G401 (cell line): Measurements from ENCODE around the gene GDF7. TPM values are rescaled to one million over a fixed set of nuclear protein-coding genes. Genes with fewer than 3 reads are reported as not detected.

ENCODE experiments used
- DNase-seq: peaks from one replicate; pipeline ENCODE4 v3.0.0-alpha.2; 2015; ENCODE audit warnings: low spot score
- in situ Hi-C: cut with HindIII; loops from 2 replicates; pipeline ENCODE4 v1.10.0; 2016; ENCODE audit warnings: low sequenced_read_pairs, mixed read lengths
- total RNA-seq: library from RNA; depleted of rRNA; stranded (reverse); fragments of >200 nt; shearing (Covaris generic); gene quantifications from 2 replicates; pipeline ENCODE4 v1.2.3, GENCODE V29; 2014

GDF7 gene
- total RNA-seq, 1 experiment from 2014 or later: 0.37 TPM

DNA sequence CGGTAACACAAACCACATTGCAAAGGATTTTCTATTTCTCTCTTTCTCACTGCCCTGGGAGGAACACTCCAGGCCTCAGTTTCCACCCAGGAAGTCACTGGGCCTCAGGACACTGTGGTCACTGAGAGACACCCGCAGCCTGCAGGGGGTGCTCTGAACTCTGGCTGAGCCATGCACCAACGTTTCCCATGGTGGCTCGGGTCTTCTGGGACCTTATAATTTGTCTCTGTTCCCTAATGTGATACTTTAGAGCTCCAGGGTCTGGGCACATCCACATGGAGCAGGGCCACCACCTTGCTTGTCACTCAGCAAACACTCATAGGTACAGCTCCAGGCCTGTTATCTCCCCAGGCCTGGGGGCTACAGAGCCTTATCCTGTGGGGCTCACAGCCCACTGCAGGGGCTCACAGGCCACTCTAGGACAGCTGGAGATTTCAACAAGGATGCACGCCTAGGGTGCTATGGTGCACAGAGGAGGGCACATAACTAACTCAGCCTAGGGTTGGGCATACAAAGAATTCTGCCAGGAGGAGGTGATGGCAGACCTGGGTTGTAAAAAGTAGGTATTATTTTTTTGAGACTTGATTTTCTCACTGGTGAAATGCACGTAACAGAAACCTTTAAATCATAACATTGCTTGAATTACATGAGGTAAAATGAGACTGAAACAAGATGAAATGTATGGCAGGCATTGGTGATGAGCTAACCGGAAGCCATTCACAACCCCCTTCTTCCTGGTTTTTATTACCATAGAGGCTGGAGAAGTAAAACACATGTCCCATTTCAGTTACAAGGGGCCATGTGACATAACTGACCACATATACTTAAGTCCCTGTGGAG lies 13.0 kb upstream of the GDF7 start:
- in situ Hi-C loops: no loop called here
- DNase-seq: no peak

DNA sequence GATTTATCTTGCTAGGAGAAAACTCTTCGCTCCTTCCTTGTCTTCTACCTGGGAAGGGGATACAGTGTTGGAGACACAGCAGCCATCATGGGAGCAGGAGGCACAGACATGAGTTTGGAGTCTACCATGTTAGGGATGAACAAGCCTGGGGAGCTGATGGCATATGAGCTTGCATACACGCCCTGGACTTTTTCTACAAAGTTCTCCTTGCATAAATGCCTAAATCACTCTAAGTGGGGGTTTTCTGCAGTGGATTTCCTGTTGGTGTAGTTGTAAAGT lies 12.5 kb upstream of the GDF7 start:
- in situ Hi-C loops: no loop called here
- DNase-seq: no peak

DNA sequence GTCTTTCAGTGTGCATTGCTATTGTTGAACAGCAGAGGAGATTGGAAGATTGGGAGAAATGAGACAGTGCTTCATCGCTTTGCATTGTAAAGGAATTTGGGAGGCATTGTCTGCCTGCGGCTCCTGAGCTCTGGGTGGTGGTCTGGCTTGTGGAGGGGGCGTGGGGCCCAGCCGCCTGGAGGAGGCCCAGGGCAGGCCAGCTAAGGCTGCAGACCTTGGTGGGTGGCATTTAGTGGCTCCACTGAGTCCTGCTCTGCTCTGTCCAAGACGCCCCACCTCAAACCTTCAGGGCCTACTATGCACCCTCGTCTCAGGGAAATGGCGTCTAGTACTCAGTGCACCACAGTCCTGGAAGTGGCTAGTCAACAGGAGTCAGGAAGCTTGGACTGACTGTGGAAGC lies 10.4 kb upstream of the GDF7 start:
- in situ Hi-C loops: no loop called here
- DNase-seq: no peak

DNA sequence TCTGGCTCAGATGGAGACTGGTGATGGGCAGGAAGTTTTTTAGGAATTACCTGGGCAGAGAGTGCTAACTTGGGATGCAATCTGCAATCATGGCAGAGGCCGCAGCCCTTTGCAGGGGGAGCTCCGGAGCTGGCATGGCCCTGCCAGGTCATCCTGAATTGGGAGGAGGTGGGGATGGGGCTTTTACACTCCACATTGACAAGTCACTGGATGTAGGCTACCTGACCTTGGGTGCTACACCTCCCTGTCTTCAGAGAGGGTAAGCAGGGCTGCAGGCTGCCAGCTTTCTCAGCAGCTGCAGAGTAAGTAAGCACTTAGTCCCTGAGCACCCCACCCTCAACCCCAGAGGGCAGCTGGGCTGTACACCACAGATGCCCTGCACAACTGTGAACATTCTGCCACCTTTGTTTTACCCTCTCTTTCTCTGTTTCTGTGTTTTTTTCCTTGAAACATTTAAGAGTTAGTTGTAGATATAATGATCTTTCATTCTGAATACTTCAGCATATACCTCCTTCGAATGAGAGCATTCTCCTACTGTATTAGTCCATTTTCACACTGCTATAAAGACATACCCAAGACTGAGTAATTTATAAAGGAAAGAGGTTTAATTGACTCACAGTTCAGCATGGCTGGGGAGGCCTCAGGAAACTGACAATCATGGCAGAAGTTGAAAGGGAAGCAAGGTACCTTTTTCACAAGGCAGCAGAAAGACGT lies 9.3 kb upstream of the GDF7 start:
- in situ Hi-C loops: no loop called here

DNA sequence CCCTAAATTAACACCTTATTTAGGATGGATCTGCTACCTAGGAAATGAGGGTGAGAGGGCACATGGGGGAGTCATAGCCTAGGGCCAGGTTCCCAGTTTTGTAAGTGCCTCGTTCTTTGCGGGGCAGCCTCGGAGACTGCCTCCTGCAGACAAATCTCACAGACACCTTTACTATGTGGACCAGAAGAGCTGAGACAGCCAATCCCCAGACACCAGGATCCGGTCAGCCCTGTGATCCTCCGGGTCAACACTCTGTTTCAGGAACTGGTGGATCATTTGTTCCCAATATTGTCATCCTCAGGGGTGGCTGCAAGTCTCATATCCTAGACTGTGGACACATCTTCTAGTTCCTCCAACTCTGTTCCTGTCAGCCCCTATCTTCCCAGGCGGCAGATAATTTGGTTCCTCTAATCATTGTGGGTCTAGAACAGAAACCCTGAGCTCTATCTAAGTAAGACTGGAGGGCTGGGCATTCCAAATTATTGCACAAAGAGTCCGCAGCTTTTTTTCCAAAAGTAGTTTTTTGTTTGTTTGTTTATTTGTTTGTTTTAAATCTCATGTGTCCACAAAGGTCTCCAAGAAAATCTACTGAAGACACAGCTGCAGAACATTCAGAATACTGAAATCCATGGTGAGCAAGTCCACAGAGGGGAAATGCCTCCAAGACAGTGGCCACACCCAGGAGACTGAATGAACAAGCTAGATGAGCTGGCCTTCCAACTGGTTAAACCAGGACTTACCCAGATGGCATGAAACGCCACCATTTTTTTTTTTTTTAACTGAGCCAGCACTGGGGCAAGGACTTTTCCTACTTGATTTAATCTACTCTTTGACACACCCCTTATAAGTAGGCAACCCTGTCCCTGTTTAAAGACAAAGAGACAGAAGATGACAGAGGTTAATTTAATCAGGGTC lies 6.2 kb upstream of the GDF7 start:
- in situ Hi-C loops: no loop called here
- DNase-seq: no peak

More for the DNA sequence above, 9.3 kb upstream of the GDF7 start:
- DNase-seq: no peak

DNA sequence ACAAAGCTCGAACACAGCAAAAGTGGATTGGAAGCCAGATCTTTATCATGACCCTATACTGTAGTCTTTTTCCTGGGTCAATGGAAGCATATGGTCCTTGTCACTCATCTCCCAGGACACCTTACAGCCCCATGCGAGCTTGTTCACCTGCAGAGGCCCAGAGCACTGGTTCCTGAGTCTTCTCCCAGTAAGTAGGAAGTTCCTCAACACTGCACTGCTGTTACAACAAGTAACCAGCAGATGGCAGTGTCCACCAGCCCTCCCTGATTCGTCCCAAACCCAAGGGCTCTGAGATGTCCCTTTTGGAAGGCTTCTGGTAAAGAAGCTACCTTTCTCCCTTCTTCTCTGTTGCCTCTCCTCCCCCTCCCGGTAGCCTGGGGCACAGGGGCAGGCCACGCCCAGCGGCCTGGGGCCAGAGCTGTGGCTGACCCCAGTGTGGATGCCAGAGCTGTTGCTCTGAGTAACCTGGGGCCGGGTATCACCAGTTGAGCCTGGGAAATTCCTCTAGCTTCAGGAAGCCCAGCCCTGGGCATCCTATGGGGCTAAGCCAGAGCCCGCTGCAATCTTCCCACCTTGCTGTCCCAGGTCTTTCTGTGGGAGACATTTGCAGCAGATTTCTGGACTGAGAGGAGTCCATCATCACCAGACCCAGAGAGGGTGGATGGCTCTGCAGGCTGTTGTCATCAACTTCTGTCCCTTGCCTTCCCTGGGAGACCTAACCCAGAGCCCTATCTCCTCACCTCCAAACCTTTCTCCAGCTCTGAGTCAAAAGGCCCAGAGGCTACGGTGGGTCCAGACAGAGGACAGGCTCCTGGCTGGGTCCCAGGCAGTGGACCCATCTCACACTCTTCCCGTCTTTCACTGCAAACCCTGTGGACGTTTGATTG lies 5.3 kb upstream of the GDF7 start:
- in situ Hi-C loops: no loop called here
- peak; percentile 86 for DNase-seq

DNA sequence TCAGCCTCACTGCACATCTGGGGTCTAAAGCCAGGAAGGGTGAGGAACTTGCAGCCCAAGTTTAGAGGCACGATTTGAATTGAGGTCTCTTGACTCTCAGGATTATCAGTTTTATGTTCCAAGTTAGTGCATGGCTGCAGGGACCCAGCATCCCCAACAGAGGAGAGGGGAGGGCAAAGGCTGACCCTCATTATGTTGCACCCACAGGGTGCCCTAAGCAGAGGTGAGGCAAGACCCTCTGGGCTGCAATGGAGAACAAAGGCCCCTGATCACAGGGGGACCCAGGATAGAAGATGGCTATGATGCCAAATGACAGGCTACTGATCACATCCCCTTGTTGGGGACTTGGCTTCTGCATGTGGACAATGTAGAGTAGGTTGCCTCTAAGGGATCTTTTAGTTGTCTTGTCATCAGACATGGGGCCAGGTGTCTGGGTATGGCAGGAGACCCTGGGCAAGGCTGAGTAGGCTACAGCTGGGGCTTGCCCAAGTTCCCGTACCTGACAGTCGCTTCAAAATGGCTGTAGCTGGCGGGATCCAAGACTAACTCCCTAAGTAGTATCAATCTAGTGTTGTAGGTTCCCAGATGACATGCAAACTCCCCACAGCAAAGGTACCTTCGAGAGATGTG lies 4.5 kb upstream of the GDF7 start:
- no peak for DNase-seq
- in situ Hi-C loops: no loop called here

DNA sequence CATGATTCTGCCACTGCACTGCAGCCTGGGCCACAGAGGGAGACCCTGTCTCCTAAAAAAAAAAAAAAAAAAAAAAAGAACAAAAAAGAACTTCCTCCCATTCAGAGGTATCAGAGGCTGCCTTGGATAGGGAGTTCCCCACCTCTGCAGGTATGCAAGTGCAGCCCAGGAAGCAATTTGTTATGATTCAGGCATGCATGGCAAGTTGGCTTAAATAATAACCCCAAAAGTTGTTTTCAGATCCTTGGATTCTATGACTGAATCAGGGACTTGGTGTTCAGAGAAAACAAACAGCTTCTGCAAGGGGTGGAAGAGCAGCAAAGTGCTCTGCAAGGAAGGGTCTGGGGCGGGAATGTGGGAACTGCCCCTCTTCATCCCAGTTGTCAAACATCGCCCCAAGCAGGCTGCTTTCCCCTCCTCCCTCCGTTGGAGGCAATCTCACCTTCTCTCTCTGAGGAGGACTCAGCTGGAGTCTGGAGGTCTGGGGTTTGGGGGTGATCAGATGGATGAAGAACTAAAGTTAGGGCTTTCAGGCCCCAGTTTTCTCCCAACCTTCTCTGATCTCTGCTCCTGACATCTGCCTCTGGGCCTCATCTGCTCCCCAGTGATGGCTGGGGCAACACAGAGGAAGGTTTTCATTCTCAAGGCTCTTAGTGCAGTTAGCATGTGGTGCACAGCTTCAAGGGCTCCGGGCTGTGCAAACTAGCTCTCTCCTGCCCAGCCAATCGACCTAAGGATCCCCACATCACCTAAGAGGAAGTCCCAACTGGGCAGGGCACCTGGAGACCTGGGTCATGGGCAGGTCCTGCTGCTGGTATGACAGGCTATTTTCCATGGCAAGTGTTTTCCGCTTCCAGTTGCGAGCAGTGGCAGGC lies 3.5 kb upstream of the GDF7 start:
- no peak for DNase-seq
- in situ Hi-C loops: no loop called here

DNA sequence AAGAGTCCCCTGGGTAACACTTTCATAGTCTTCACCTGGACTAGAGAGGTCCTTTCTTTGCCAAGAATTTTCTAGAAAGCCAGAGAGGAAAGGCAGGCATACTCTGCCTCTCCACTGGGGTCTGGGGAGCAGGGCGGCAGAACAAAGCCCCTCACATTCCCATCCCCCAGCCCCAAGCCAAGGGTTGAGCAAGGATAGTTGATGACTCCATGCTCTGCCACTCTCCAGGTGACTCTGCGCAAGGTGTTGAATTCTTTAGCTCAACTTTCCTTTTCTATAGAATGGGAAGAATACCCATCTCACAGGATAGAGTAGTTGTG lies 2.9 kb upstream of the GDF7 start:
- no peak for DNase-seq

DNA sequence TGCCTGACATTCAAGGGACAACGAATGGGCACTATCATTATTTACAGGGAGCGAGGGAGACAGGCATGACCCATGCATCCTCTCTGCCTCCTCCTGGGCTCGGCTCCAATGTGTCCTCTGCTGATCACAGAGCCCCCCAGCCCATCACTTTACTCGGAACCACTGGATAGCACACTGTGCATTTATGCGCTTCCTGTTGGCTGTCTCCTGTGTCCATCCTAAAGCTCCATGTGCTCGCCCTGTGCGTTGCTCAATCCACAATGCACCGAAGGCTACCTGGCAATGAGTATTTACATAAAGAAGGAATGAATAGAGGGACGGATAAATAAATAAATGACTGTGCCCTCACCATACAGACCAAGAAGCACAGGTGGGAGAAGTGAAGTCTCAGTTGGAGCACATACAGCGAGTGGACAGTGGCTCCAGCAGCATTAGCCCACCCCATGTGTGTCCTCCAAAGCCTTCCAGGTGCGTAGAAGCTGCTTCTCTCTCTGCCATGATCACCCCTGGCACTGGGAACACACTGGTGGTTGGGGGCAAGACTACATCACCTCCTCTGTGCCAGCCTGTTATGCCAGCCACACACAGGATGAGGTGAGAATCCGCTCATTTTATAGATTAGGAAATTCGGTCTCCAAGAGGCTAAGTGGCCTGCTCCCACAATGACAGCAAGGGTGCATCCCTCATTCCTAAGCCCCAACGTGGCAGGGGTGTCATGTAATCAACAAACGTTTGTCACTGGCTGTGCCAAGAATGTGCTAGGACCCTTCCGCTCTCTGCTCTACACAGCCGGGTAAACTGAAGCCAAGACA lies 2.3 kb upstream of the GDF7 start:
- in situ Hi-C loops: no loop called here
- DNase-seq: no peak

More for the DNA sequence above, 2.9 kb upstream of the GDF7 start:
- in situ Hi-C loops: no loop called here

DNA sequence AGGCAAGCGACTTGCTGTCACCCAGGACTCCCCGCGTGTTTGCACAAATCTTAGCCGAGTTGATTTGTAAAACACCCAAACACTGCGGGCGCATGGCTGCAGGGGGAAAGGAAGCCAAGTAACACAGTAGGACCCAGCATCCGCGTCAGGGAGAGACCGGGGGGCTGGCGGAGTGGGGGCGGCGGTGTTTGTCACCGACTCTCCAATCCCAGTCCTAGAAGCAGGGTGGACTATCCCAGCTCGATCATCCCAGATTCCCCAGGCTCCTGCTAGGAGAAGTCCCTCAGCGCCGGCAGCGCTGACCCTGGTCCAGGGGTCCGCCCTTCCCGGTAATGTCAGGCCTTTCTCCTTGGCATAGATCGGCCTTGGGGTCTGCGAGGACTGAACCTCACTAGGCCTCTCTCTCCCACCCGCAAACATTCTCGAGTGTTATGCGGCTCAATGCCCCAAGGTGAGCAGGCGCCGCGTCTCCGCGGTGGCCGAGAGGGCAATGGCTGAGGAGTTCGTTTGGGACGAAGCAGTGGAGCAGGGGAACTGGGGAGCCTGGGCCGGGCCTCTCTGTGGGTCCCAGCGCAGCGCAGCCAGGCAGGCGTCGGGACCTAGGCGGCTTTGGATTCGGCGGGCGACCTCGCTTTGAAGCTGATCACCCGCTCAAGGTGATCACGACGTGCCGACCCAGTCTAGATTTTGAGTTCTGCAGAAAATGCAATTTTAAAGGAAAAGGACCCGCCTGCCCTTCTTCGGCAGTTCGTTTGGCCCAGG lies 1.5 kb upstream of the GDF7 start:
- in situ Hi-C loops: no loop called here
- no peak for DNase-seq

DNA sequence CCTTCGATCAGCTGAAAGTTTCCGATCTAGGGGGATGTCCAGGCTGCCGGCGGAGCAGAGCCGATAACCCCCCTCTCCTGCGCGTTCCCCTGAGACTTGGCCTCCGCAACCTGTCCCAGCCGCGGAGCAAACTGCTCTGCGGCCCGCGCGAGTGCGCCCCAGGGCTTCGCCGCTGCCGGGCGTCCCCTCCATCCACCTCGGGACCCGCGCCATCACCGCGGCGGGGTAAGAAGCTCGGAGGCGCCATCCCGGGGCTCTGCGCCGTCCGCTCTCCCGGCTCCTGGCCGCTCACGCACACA lies 990 bp upstream of the GDF7 start:
- in situ Hi-C loops: no loop called here
- DNase-seq: no peak

DNA sequence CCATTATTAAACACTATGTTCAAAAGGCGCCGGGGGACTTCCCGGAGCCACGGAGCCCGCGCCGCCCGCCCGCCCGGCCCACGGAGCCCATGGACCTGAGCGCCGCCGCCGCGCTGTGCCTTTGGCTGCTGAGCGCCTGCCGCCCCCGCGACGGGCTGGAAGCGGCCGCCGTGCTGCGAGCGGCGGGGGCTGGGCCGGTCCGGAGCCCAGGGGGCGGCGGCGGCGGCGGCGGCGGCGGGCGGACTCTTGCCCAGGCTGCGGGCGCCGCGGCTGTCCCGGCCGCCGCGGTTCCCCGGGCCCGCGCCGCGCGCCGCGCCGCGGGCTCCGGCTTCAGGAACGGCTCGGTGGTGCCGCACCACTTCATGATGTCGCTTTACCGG lies 197 bp downstream of the GDF7 start:
- in situ Hi-C loops: no loop called here
- DNase-seq: no peak

DNA sequence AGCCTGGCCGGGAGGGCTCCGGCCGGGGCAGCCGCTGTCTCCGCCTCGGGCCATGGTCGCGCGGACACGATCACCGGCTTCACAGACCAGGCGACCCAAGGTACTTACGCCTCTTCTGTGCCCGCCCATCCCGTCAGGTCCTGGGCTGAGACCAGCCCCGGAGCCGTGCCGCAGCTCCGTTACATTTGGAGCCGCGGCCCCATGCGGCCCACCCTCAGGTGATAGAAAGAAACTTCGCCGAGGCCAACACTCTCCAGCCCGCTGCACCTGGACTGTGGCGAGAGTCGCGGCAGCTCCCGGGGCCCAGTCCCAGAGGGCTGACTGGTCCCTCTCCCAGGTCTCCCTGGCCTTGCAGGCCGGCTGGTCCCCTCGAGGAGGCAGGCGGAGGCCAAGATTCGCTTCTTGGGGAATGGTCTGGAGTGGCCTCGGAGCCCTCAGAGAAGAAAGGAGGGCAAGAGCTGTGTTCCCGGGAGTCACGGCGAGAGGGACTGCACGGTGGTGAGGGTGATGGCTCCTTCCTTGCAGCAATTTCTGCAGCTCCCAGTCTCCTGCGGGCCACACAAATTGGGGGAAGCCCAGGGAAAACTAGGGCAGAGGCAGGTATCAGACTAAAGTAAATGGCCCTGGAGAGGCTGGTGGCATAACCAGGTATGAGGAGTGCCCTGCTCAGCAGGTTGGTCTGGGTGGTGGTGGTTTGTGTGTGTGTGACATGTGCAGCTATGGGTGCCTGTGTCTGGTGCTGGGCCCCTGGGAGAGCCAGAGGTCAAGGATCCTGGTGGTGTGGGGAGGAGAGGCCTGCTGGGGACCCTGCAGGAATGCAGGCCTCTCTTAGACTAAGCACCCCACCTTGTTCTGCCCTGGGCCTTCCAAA lies 822 bp downstream of the GDF7 start:
- DNase-seq: no peak
- in situ Hi-C loops: no loop called here

DNA sequence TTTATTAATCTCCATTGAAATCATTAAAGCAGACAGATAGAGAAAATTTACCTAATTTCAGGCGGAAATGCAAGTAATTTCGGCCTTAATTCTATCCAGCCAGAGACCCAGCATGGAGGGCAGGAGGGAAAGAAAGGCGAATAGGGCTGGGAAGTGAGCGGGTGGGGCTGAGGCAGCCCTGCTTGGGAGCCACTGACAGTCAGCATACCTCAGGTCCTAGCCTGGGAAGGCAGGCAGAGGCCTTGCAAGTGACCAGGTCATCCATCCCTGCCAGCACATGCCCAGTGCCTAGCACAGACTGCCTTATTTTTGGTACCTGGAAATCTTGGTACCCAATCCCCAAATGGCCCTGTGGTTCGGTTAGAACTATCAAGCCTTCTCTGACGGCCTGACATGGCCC lies 1.5 kb downstream of the GDF7 start:
- in situ Hi-C loops: no loop called here
- no peak for DNase-seq
